ENCODE measurements around the gene IFRD2. TPM values are rescaled to one million over a fixed set of nuclear protein-coding genes. Genes with fewer than 3 reads are reported as not detected.

The IFRD2 gene
- total and polyA plus RNA-seq, 2 of the 13 experiments (the other 11 are each of a cell fraction or from before 2014, with no cell fraction given), result 32.8 to 96.1 TPM

- no peak for TF ChIP-seq NR1H2 (CRISPR knock-in tag; IDR thresholded peaks at IDR 0.05; ENCODE audit: borderline replicate concordance, low read depth)
- 0 out of 2 replicates have a peak, but pooled peaks have one; percentile 45 for TF ChIP-seq SATB2 (CRISPR knock-in tag; IDR thresholded peaks at IDR 0.05)
- no peak for TF ChIP-seq KDM3A (CRISPR knock-in tag; IDR thresholded peaks at IDR 0.05; ENCODE audit: low read depth)
- TF ChIP-seq ZNF598 (CRISPR knock-in tag; IDR thresholded peaks at IDR 0.05; ENCODE audit: borderline replicate concordance), result no peak
These were observed 29.8 kb upstream of the IFRD2 start (continued) for GRCh38 chr3:50322115-50322385.

GRCh38 chr3:50321336-50322114 lies 29.3 kb upstream of the IFRD2 start:
- H3K4me2 ChIP-seq (ENCODE audit: low read depth, low read length), result peak overlapping the region; percentile 94
- ATAC-seq (peak; percentile 73), FAIRE-seq (peak; percentile 28), DNase-seq (ENCODE audit: low spot score) (peak; percentile 90)
- no peaks in the 10 kb centered on the region for H3K9me3 ChIP-seq (ENCODE audit: low read length)
- peaks cover 25% of the 10 kb centered on the region for H3K79me2 ChIP-seq (ENCODE audit: insufficient read depth, low read length)
- peaks cover 79% of the 10 kb centered on the region for H3K4me1 ChIP-seq (ENCODE audit: insufficient read depth, low read length)
- peaks cover 15 to 41% of the 10 kb centered on the region in 2 experiments for H3K36me3 ChIP-seq (replicated peaks in 1 of 2; ENCODE audit: control insufficient read depth in 1 of 2, insufficient read depth in 2 of 2, low read length in 2 of 2)
- H3K27ac ChIP-seq (ENCODE audit: extremely low read length, insufficient read depth, low read length), result peak overlapping the region; percentile 100
- CTCF ChIA-PET (ENCODE audit: low intra/inter-chr PET ratio, low total read pairs), result interaction anchor here (0.9 to 2.3 kb wide), 3 partner anchors 18 to 94 kb away, joined by 3 to 15 read pairs (median 3); partner anchors contain the start of genes HYAL1, HYAL3 and NAA80
- POLR2A ChIA-PET, result interaction anchor here (0.6 to 13.0 kb wide), 14 partner anchors 13 to 125 kb away, joined by 3 to 222 read pairs (median 8); partner anchors contain the start of genes GNAI2, HYAL1, HYAL3 and IFRD2
- intact Hi-C loops (cut with micrococcal nuclease; ENCODE audit: unreplicated experiment), result loop anchor here (1.0 kb wide), 1 partner anchor 22 kb away; the partner anchor contains the start of genes HYAL3 and NAA80
- H3K4me3 ChIP-seq (replicated peaks in 1 of 3; ENCODE audit: insufficient read depth in 1 of 3, low read depth in 2 of 3, low read length in 3 of 3), result peak overlapping the region; percentile 81 to 91 (median 85); a peak in 5 of 6 replicates
- BruUV-seq (replicated peaks), result no TSS peak
- no peak overlapping the region for H2AFZ ChIP-seq (ENCODE audit: low read length)
- in situ Hi-C loops (cut with HindIII; ENCODE audit: extremely low pct_ligation_motif_present, low pct_unique_long_range_greater_than_20kb), result loop anchor here (5.0 kb wide), 1 partner anchor 59 kb away; no protein-coding TSS in a partner anchor
- no peaks in the 10 kb centered on the region for H4K20me1 ChIP-seq (ENCODE audit: insufficient read depth, low read length)
- peak overlapping the region; percentile 99 for H3K9ac ChIP-seq (ENCODE audit: insufficient read depth, low read depth, low read length)
- under 1% methylated on average over 22 of the region's 59 CpGs for WGBS (ENCODE audit: low lambda C conversion rate)
- no peaks in the 10 kb centered on the region; a peak in 1 of 5 replicates for H3K27me3 ChIP-seq (ENCODE audit: control insufficient read depth in 1 of 2, insufficient read depth in 2 of 2, low read length in 2 of 2)
- no peak for TF ChIP-seq REXO4 (CRISPR knock-in tag; IDR thresholded peaks at IDR 0.05; ENCODE audit: borderline replicate concordance)
- peak; percentile 55 for TF ChIP-seq XRCC5 (optimal IDR thresholded peaks at IDR 0.05; ENCODE audit: low read length)
- TF ChIP-seq CCDC6 (CRISPR knock-in tag; IDR thresholded peaks at IDR 0.05), result no peak
- no peak for TF ChIP-seq MTERF4 (CRISPR knock-in tag; IDR thresholded peaks at IDR 0.05)
- TF ChIP-seq BATF2 (CRISPR knock-in tag; IDR thresholded peaks at IDR 0.05), result no peak
- TF ChIP-seq ZNF790 (CRISPR knock-in tag; IDR thresholded peaks at IDR 0.05; ENCODE audit: borderline replicate concordance), result no peak
- TF ChIP-seq ZNF589 (CRISPR knock-in tag; conservative IDR thresholded peaks at IDR 0.05), result no peak
- TF ChIP-seq TMF1 (CRISPR knock-in tag; IDR thresholded peaks at IDR 0.05; ENCODE audit: low read depth), result no peak
- no peak for TF ChIP-seq TEAD3 (CRISPR knock-in tag; optimal IDR thresholded peaks at IDR 0.05; ENCODE audit: borderline replicate concordance)
- no peak; the same call in 1 of the 2 replicates for TF ChIP-seq ZNF33A (CRISPR knock-in tag; IDR thresholded peaks at IDR 0.05; ENCODE audit: borderline replicate concordance)
- TF ChIP-seq AFF4 (CRISPR knock-in tag; IDR thresholded peaks at IDR 0.05), result no peak

All from HepG2 (cell line).